Effector CD4-positive, alpha-beta T cell (primary cell): ENCODE measurements around the gene RPGRIP1.
"Not testable (repeated sequence)": the region's sequence is repeated elsewhere in the genome, so short reads cannot be mapped to it uniquely, and the experiment has no call there.

Experiments used
- DNase-seq: peaks from one replicate; pipeline ENCODE4 v3.0.0-alpha.2; 2020

RPGRIP1 gene

GRCh38 chr14:21258889-21259787, 20.7 kb upstream of the RPGRIP1 start:
- DNase-seq, result no peak

- no peak for DNase-seq
Observed at GRCh38 chr14:21261824-21262223, 18.1 kb upstream of the RPGRIP1 start.

- no peak for DNase-seq
Observed at GRCh38 chr14:21262410-21262809, 17.5 kb upstream of the RPGRIP1 start.

DNA sequence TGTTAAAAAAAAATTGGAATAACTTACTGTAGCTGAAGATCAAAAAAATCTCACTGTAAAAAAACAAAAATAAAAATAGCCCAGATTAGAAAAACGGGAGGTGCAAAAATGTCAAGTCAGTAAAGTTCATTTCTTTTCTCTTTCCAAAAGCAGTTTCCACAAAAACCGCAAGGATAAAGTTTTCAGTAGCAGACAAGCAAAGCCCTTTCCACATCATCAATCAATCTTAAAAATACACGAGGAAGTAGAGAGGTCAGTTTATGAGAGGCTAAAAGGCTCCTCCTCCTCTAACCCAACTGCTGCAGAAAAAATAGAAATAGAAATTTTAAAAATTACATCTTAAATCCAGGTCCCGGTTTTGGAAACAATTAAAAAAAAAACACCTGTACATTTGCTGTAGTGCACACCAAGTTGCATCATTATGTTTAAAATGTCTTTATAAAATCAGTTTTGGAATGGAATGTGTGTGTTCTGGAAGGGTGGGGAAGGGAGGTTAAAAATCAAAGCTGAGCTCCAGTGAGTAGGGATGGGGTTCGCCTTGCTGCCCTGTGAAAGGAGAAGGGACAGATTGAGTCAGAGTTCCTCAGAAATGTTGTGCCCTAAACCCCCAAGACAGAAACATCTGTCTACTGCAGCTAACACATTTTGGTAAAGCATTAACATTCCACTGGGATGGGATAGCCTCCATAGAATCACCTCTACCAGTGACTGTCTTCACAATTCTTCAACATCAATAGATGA, 16.4 kb upstream of the RPGRIP1 start:
- DNase-seq, result no peak

- no peak for DNase-seq
Observed at GRCh38 chr14:21264025-21264801, 15.7 kb upstream of the RPGRIP1 start.

DNA sequence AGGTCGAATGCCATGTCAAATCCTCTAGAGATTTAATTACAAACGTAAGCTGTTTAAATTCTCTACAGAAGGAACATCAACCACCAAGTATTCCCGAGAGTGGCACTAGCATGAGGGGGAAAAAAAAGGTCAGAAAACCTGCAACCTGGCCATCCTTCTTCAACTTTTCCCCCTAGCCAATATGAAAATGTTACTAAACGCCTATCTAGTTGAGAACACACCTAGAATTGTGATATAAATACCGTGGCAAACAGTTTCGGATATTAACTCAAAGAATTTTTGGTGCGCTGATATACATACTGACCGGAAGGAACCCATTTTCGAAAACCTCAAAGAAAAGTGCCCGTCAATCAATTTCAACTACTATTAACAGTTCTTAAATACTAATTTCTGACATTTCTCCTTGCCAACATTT, 12.4 kb upstream of the RPGRIP1 start:
- no peak for DNase-seq

DNA sequence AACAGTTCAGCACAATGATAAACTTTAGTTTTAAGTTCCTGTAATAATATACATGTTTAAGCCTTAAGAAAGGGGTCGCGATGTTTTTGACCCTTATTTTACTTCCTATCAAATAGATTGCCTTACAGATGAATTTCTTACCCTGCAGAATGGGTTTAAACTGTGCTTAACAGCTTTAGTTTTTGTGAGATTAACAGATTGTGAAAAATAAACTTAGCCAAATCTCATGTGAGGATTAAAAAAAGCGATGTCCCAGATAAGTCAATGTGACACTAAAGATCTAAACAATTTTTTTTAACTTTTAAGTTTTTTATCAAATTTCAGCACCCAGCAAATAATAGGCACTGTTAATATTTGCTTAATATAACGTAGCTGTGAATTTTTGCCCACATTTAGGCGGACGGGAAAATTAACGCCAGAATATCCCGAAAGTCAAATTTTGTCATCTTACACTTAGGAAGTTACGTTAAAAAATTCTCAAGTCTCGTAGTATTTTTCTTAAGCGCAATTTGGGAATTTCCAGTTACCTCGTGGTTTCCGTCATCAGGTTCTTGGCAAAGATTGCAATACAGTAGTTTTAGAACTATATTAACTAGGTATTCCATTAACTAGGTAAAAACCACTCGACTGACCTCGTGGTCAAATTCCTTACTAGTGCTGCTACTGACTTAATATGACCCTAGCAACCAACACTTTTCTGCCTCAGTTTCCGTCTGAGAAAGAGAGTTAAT, 11.8 kb upstream of the RPGRIP1 start:
- DNase-seq, result no peak

DNA sequence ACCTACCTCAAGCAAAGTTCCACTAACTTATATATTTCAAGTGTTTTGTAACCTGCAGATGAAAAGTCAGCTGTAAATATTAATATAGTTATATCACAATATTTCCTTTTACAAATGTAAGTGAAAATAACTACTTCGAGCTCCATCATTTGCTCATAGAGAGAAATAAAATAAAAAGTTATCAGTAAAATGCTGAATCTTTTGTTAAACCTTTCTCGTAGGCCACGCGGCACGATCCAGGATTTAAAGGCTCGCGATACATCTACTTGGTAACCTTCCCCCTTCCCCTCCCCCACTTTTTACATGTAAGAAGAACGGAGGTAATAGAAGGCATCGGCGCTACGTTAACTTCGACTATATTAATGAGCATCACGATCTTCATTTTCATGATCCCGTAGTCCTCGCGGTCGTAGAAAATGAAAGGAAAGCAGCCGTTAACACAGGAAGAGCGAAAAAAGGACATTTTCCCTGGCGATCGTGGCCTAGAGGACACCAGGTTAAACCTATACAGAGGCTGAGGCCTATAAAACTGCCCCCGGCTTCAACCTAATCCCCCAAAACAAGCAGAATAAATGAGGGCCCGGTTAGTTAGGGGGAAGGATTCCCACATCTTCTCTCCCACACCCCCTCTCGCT, 11.1 kb upstream of the RPGRIP1 start:
- DNase-seq, result no peak

GRCh38 chr14:21269252-21270046, 10.4 kb upstream of the RPGRIP1 start, which contains the start of gene HNRNPC:
TSS of gene HNRNPC (minus strand) at chr14:21269442. CDS start at chr14:21234193, 35,249 bp downstream.
- DNase-seq, result peak; percentile 100

- DNase-seq, result not testable (repeated sequence)
Observed at GRCh38 chr14:21272661-21273060, 7.2 kb upstream of the RPGRIP1 start.

DNA sequence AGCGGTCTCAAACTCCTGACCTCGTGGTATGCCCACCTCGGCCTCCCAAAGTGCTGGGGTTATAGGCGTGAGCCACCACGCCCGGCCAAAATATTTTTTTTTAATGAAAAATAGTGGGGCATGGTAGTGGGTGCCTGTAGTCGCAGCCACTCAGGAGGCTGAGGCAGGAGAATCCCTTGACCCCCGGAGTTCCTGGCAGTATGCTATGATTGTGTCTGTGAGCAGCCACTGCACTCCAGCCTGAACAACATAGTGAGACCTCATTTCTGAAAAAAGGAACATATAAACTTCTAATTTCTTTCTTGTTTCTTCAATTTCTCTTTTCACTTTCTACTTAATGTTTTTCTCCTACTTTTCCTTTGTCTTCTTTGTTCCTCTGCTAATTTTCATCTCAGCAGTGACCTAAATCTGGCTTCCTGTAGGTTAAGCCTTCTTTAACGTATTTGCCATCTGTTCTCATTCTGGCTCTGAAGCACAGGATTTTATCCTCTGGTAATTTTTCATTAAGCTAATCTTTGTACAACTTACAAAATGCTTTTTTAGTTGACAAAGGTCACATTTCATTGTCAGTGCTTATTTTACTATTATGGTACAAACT, 4.5 kb upstream of the RPGRIP1 start:
- no peak for DNase-seq

DNA sequence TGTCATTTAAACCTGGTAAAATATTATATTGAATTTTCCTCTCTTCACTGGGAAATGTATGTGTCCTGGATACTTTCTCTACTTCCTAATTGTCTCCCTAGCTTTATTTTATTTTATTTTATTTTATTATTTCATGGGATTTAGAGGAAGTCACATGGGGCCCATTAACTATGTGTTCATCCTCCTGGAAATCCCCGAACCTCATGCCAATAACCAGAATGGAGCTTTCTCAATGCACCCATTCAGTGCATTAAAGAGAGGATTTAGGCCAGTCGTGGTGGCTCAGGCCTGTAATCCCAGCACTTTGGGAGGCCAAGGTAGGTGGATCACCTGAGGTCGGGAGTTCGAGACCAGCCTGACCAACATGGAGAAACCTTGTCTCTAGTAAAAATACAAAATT, 1.3 kb upstream of the RPGRIP1 start:
- no peak for DNase-seq

DNA sequence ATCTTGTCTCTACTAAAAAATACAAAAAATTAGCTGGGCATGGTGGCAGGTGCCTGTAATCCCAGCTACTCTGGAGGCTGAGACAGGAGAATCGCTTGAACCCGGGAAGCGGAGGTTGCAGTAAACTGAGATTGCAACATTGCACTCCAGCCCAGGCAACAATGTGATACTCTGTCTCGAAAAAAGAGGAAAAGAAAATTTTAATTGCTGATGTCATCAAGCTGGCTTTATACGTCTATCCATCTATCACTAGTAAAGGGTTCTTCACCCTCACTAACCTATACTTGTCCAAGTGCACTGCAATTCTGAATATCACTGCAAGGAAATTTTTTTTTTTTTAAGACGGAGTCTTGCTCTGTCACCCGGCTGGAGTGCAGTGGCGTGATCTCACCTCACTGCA, 2.0 kb downstream of the RPGRIP1 start:
- not testable (repeated sequence) for DNase-seq

- not testable (repeated sequence) for DNase-seq
Observed at GRCh38 chr14:21286516-21286915, 6.6 kb downstream of the RPGRIP1 start.

- DNase-seq, result no peak
Observed at GRCh38 chr14:21287168-21287567, 7.3 kb downstream of the RPGRIP1 start.

- not testable (repeated sequence) for DNase-seq
Observed at GRCh38 chr14:21294026-21294425, 14.1 kb downstream of the RPGRIP1 start.

DNA sequence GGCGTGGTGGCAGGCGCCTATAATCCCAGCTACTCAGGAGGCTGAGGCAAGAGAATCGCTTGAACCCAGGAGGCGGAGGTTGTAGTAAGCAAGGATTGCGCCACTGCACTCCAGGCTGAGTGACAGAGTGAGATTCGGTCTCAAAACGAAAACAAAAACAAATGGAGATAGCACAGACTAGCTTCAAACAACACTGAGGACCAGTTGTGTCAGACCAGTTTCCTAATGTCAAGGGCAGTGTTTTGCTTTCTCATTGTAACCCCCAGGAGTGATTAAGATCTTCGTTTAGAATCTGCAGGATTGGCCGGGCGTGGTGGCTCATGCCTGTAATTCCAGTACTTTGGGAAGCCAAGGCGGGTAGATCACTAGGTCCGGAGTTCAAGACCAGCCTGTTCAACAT, 18.5 kb downstream of the RPGRIP1 start:
- no peak for DNase-seq

- no peak for DNase-seq
Observed at GRCh38 chr14:21299562-21300130, 19.8 kb downstream of the RPGRIP1 start.

- peak; percentile 2 for DNase-seq
Observed at GRCh38 chr14:21300892-21301291, 21.0 kb downstream of the RPGRIP1 start.
